Central memory CD4-positive, alpha-beta T cell (primary cell): ENCODE measurements around the gene GLIS1.

Source experiments
- DNase-seq: peaks from one replicate; pipeline ENCODE4 v3.0.0; 2022

The GLIS1 gene

DNA sequence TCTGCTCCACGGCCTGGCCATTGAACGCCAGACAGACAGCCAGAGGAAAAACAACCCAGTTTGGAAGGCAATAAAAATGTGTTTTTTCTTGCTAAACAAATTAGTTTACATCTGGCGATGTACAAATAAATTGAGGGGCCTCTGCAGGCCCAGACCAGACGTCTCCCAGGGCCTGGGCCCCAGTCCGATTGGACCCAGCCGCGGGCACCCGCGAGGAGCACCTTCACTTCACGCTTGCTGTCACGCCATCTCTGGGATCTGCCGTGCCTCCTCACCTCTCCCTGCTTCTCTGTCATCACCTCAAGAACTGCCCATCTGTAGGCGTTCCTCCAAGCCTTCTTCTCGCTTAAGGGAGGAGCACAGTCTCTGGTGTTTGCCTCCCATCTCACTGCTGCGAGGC, 61.5 kb downstream of the GLIS1 start:
- no peak for DNase-seq

GRCh38 chr1:53672785-53673184, 66.2 kb downstream of the GLIS1 start:
- no peak for DNase-seq

- DNase-seq, result no peak
Observed at GRCh38 chr1:53672243-53672642, 66.7 kb downstream of the GLIS1 start.

GRCh38 chr1:53669621-53670191, 69.3 kb downstream of the GLIS1 start:
- no peak for DNase-seq

DNA sequence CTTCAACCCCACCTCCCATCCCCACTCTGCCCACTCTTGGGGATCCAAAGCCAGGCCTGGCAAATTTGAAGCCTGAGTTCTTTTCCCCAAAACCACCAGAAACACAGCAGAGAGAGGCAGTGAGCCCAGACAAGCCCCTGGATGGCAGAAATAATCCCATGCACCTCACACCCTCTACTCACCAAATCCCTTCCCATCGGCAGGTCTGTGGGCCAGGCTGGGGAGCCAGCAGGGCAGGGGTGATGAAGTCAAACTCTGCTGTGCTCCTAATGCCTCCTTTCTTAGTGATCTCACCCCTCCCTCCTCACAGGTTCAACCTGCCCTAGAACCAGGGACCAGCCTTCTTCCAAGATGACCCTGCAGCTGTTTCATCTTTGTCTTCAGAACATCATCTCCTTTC, 72.4 kb downstream of the GLIS1 start:
- no peak for DNase-seq

DNA sequence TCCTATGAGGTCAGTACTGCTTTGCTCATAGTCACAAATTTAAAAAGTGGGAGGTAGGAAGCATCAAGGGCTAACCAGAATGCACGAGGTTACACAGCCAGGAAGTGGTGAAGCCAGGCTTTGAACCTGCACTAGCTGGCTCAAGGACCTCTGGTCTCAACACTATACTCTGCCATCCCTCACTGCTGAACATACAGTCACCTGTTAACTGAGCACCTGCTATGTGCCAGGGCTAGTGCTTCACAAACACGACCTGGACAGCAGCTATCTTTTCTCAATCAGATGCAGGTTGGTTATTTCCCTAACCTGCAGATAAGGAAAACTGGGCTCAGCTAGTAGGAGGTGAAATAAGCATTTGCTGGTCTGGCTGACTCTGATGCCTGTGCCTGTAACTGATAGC, 73.0 kb downstream of the GLIS1 start:
- DNase-seq, result no peak

- no peak for DNase-seq
Observed at GRCh38 chr1:53663529-53664300, 75.2 kb downstream of the GLIS1 start.

- no peak for DNase-seq
Observed at GRCh38 chr1:53662951-53663350, 76.0 kb downstream of the GLIS1 start.

GRCh38 chr1:53662169-53662568, 76.8 kb downstream of the GLIS1 start:
- no peak for DNase-seq

DNA sequence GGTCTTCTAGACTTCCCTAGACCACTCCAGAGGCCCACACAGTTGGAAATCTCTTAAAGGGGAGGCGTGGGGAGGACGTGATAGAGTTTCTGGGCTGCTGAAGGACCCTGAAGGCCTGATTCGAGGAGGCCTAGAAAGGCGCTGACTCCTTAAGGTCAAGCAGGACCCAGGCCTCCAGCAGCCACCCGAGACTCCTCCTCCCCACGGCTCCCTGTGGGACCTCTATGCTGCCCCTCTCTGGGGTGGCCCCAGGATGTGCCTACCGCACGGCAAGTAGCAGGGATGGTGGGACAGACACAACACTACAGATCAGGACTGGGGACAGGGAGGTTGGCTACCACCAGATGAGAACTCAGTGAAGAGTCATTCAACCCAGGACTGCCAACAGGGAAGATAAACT, 77.5 kb downstream of the GLIS1 start:
- DNase-seq, result no peak

DNA sequence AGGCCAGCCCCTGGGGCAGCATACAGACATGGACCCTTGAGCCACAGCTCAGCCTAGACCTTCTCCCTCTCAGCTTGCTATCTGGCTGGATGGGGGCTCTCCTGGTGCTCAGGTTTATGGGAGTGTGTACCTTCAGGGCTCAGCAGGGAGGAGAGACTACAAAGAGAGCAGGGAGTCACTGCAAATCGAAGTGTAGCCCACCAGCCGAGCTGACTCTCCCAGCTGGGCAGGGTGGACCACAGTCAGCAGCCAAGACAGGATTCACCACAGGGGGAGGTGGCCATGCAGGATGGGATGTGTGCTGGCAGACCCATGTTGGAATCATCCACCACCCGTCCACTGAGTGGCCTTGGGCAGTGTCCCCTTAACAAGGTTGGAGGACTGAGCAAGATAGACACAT, 78.3 kb downstream of the GLIS1 start:
- no peak for DNase-seq

DNA sequence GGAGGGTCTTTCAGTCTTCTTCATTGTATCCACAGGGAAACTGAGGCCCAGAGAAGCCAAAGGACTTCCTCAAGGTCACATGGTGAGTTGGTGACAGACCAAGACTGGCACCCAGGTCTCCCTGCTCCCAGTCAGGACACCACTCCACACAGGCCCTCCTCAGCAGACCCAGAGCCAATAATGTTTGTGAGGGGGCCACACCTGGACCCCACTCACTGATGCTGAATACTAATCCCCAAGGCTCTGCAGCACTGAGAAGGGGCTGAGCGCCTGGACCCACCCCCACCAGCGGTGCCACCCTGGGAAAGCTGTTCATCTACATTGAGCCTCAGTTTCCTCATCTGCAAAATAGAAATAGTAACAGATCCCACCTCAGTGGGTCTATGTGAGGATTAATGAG, 79.5 kb downstream of the GLIS1 start:
- no peak for DNase-seq

DNA sequence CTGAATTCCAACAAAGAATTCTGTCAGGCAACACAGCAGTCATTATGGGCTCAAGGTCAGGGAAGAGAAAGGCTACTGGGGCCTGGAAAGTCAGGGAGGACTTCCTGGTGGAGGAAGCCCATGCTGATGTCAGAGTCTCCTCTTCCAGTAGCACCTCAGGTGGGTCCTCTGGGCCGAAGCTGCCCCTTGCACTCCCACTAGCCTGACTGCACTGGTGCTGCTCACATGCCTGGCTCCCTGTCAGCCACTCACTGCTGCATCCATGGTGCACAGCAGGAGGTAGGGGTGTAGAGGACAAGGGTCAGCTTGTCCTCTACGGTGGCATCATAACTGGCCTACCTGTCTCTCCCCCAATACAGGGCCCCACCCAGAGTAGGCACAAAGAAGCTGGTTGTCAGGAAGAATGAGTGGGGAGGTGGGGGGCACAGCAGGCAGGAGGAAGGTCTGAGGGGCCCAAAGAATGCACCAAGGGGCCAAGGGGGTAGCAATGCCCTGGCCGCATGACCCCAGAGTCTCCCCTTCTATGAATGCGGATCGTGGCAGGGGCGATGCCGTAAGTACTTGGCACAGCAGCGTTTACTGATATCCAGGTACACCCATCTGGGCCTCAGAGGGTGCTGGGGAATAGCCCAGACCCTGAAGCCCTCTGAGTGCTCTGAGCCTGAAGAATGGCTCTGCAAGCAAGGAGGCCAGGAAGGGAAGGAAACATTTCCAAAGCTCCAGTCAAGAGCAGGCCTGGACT, 80.3 kb downstream of the GLIS1 start:
- no peak for DNase-seq

- no peak for DNase-seq
Observed at GRCh38 chr1:53657891-53658396, 81.0 kb downstream of the GLIS1 start.

- DNase-seq, result no peak
Observed at GRCh38 chr1:53657531-53657805, 81.5 kb downstream of the GLIS1 start.

GRCh38 chr1:53656747-53657530, 82.0 kb downstream of the GLIS1 start:
- DNase-seq, result no peak

GRCh38 chr1:53655931-53656746, 82.8 kb downstream of the GLIS1 start:
- DNase-seq, result no peak

GRCh38 chr1:53654216-53655210, 84.5 kb downstream of the GLIS1 start:
- DNase-seq, result no peak

GRCh38 chr1:53653631-53654030, 85.3 kb downstream of the GLIS1 start:
- no peak for DNase-seq

DNA sequence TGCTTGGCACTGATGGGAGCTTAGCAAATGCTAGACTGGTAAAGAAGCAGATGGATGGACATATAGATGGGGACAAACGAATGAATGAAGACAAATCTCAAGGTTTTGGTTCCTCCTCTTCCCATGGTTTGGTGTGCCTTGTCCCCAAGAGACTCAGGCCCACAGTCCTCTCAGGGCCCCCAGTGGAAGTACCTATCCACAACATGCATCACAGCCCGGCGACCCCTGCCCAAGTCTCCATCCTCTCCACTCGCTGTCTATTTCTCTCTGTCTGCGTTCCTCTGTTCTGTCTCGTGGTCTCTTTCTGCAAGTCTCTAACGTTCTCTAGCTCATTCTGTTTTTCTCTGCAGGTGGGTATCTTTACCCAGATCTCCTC, 85.8 kb downstream of the GLIS1 start:
- DNase-seq, result no peak
